NCI-H1105 treated with DMSO at 0.1 percent for 48 hours (cell line): ENCODE results near the gene AGPAT1.
A peak's percentile ranks its signal among the peaks of the same experiment; 100 is the strongest.
"Not testable (repeated sequence)": the region's sequence is repeated elsewhere in the genome, so short reads cannot be mapped to it uniquely, and the experiment has no call there.

Experiments
- DNase-seq: peaks from one replicate; lab custom pipeline; 2025; lab: John Stamatoyannopoulos, UW

Gene AGPAT1

GRCh38 chr6:32175711-32176475 is at the start of gene AGPAT1:
AGPAT1 (minus strand) TSS chr6:32176084; CDS start chr6:32171496, 4,588 bp downstream.
- DNase-seq, result peak; percentile 95

- DNase-seq, result no peak
Measured at GRCh38 chr6:32224696-32225095, 48.8 kb upstream of the AGPAT1 start.

- DNase-seq, result no peak
Measured at GRCh38 chr6:32223258-32224235, 47.7 kb upstream of the AGPAT1 start, which contains the start of gene NOTCH4. NOTCH4 (minus strand) TSS chr6:32224067; CDS start chr6:32223928, 139 bp downstream.

GRCh38 chr6:32222333-32223230 is 46.7 kb upstream of the AGPAT1 start:
- no peak for DNase-seq

- DNase-seq, result no peak
Measured at GRCh38 chr6:32220021-32220420, 44.1 kb upstream of the AGPAT1 start.

- DNase-seq, result no peak
Measured at GRCh38 chr6:32218167-32218566, 42.3 kb upstream of the AGPAT1 start.

GRCh38 chr6:32216998-32217397 is 41.1 kb upstream of the AGPAT1 start:
- no peak for DNase-seq

GRCh38 chr6:32216285-32216684 is 40.4 kb upstream of the AGPAT1 start:
- no peak for DNase-seq

- DNase-seq, result no peak
Measured at GRCh38 chr6:32215617-32216016, 39.7 kb upstream of the AGPAT1 start.

- DNase-seq, result no peak
Measured at GRCh38 chr6:32214126-32214525, 38.2 kb upstream of the AGPAT1 start.

GRCh38 chr6:32213649-32214048 is 37.8 kb upstream of the AGPAT1 start:
- DNase-seq, result no peak

GRCh38 chr6:32212076-32212760 is 36.3 kb upstream of the AGPAT1 start:
- no peak for DNase-seq

- not testable (repeated sequence) for DNase-seq
Measured at GRCh38 chr6:32211432-32211831, 35.5 kb upstream of the AGPAT1 start.

GRCh38 chr6:32210191-32210601 is 34.3 kb upstream of the AGPAT1 start:
- no peak for DNase-seq

GRCh38 chr6:32208996-32209395 is 33.1 kb upstream of the AGPAT1 start:
- DNase-seq, result no peak

- DNase-seq, result no peak
Measured at GRCh38 chr6:32204268-32204715, 28.4 kb upstream of the AGPAT1 start.

GRCh38 chr6:32203426-32204267 is 27.8 kb upstream of the AGPAT1 start:
- DNase-seq, result no peak

- DNase-seq, result no peak
Measured at GRCh38 chr6:32202186-32202585, 26.3 kb upstream of the AGPAT1 start.

GRCh38 chr6:32200711-32201475 is 25.0 kb upstream of the AGPAT1 start:
- DNase-seq, result no peak
